HCEC 1CT (cell line): ENCODE measurements around the gene CASS4.
A peak's percentile ranks its signal among the peaks of the same experiment; 100 is the strongest.
"Not testable (repeated sequence)": the region's sequence is repeated elsewhere in the genome, so short reads cannot be mapped to it uniquely, and the experiment has no call there.

Experiments
- DNase-seq: peaks from one replicate; pipeline ENCODE4 v3.0.0-alpha.2; 2017

CASS4 gene, protein sequence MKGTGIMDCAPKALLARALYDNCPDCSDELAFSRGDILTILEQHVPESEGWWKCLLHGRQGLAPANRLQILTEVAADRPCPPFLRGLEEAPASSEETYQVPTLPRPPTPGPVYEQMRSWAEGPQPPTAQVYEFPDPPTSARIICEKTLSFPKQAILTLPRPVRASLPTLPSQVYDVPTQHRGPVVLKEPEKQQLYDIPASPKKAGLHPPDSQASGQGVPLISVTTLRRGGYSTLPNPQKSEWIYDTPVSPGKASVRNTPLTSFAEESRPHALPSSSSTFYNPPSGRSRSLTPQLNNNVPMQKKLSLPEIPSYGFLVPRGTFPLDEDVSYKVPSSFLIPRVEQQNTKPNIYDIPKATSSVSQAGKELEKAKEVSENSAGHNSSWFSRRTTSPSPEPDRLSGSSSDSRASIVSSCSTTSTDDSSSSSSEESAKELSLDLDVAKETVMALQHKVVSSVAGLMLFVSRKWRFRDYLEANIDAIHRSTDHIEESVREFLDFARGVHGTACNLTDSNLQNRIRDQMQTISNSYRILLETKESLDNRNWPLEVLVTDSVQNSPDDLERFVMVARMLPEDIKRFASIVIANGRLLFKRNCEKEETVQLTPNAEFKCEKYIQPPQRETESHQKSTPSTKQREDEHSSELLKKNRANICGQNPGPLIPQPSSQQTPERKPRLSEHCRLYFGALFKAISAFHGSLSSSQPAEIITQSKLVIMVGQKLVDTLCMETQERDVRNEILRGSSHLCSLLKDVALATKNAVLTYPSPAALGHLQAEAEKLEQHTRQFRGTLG

DNA sequence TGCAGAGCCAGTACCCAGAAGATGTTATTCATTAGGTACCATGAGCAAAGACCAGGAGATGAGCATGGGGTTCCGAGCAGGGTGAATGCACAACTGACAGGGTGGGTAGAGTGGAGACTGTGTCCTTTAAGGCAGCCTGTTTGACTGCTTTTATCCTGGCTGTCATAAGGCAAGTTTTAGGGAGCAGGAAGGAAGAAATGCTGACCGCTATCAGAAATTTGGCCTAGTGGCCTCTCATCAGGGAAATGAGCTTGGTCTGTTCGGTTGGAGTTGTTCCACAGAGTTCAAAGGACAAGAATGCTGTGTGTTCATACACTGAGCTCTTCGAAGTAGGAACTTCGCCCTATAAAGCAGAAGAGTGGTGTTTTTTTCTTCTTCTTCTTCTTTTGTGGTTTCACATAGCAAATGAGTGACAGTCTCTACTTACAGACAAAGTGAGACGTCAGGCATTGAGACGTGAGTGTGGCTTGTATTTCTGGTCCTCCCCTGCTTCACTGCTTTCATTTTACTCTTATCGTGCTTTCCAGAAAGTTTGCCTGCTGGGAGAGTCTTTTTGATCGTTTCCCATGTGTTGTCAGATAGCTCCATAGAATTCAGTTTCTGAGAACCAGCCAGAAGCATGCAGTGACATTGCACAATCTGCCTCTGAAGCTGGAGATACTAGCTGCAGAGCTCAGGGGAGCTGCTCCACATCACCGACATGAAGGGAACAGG is at the start of gene CASS4:
CASS4 (plus strand) TSS at position 502 of the 714 bp plus-strand sequence; CDS start at position 701, 199 bp downstream.
- no peak for DNase-seq

DNA sequence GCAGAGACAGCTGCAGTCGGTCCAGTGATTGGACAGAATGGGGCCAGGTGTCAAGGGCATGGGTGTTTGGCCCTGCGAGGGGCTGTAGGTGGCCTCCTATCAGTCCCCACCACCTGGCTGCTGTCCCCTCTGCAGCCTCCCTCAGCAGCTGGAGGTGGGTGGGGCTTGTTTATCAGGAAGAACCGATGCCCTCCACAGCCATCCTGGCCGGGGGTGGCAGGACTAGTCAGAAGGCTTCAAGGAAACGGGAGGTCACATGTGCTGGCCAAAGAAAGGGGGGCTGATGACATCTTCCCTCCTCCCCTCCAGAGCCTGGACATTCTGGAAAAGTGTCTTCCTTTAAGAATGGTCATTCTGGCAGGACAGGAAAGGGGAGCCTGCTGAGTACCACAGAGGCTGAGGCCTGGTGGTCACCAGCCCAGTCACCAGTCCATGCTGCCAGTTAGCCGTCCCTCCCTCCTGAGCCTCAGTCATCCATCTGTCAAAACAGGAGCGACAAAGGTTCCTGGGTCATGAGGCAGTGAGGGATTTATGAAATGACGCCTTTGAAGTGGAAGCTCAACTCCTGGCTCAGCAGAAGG is 49.1 kb upstream of the CASS4 start:
- DNase-seq: no peak

- DNase-seq: no peak
Observed at GRCh38 chr20:56363491-56363890, 48.6 kb upstream of the CASS4 start.

DNA sequence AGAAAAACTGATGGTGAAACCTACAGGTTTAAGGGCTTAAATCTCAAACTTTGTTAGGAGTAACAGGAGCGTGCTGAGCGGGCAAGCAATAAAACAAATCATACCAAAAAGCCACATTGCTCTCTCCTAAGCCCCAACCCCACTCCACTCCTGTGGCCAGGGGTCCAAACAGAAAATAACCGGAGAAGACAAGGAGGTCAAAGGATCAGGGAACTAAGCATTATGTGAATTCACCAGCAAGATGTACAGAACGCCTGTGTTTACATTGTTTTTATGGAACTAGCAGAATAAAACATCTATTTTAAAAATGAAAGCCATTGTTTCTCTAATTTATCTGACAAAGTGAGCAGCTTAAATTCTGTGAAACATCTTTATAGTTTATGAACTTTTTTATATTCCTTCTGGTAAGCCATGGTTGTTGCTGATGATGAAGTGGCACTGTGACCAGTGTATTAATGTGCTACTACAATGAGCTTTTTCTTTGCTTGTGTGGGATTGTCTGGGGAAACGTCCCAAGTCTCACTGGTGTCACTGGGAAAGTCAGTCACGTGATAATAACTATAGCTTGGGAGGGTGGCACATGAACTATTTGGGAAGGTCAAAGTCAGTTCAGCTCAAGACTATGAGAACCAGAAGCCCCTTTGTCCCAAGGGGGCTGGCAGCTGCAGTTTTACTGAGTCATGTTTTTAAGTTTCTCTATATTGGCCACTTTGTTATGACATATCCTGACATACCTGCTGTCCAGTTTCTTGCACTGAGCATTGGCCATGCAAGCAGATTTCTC is 43.5 kb upstream of the CASS4 start:
- no peak for DNase-seq

DNA sequence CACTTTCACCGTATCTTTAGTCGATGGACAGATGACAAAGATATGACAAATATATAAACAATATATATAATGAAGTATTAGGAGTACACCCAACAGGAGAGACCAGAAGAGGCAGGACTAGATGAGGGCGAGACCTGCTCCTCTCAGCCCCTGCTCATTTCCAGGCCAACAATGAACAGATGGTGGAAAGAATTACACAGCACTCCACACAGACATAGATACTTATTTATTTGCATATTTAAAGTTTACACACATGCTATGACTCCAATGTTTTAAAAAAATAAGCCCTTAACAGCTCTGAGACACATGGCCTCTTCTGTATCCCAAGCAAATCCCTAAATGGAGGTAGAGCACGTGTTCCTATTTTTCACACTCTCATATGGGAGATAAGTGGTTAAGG is 42.9 kb upstream of the CASS4 start:
- no peak for DNase-seq

DNA sequence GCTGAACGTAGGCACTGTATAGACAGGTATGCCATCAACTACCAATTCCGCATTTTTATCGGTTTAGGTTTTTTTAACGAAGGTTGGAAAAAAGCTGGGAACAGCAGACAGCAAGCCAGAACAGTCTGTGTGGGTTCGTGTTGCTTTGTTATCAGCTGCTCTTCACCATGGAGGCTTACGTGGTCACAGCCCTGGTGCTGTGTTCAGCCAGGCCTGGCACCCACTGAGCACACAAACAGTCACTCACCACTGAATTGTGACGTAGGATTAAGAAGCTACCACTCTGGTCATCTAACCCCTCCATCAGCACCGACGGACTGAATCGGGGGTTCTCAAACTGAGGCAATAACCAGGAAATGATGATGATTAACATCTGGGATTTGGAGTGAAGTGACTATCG is 40.1 kb upstream of the CASS4 start:
- DNase-seq: no peak

- no peak for DNase-seq
Observed at GRCh38 chr20:56372850-56373249, 39.2 kb upstream of the CASS4 start.

DNA sequence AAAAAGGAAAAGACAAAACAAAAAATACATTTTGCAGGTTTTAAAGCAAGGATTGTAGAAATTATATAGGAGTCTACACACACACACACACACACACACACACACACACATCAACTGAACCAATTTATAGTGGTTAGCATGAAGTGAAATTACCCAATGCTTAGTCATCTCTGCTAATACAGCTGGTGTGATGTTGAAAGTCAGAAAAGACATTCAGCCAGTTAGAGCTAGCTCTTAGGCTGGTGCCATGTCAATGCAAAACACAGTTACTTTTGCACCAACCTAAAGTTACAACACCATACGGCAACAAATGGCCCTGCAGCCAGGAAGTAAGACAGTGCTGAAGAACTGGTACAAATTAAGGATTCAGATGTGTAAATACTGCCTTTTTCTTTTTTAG is 38.1 kb upstream of the CASS4 start:
- peak; percentile 97 for DNase-seq

GRCh38 chr20:56376331-56376730 is 35.7 kb upstream of the CASS4 start:
- no peak for DNase-seq

DNA sequence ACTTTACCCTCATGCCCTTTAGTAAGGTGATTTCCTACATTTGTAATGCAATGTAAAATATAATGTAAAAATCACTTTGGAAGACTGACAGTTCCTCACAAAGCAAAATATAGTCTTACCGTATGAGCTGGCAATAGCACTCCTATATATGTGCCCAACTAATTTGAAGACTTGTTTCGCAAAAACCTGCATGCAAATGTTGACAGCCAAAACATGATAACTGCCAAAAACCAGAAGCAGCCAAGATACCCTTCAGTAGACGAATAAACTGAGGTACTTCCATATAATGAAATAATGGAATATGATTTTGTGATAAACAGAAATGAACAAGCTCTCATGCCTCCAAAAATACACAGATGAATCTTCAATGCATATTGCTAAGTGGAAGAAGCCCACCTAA is 33.7 kb upstream of the CASS4 start:
- DNase-seq: no peak

DNA sequence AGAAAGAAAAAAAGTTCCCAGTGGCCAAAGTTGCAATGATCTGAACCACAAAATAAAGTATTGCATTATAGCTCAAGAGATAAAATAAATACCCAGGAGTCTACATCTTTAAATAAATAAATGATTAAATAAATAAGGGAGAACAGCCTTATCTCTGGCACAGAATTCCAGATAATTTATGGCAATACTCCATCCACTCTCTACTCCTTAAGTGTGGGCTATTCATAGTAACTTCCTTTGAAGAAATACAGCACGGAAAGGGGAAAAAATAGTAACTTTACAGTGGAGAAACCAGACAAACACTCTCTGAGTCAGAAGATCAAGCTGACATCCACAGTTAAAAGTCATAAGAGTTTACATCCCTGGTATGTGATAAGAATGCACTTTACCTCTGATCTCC is 31.7 kb upstream of the CASS4 start:
- no peak for DNase-seq

DNA sequence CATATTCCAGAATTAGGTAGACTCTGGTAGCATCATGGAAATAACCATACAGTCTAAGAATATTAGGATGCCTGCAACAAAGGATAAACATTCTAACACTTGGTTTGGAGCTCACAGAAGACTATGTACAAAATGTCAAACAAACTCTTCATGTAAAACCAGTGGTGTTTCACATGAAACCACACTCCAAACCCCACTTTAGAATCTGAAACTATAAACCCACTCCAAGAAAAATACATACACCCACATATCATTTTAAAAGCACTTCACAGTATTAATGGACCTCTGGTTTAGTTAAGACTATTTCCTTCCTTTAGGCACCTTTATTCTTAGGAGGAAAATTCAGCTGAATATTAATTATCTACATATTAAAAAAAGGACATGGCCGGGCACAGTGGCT is 30.6 kb upstream of the CASS4 start:
- DNase-seq: no peak

DNA sequence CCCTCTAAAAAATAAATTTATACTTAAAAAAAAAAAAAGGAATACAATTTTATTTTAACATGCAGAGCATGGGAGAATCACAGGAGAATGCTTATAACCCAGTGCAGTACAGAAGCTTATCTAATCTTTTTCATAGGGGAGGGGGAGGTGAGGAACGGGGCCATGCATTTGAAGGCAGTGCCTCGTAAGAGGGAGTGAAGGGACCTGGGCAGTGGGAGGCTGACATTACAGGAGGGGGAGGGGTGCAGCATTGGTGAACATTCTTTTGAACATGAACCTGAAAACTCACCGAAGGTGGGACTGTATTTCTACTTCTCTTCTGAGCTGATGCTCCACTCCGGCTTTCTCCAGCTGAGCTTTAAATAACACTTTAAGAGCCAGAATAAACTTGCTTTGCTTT is 29.4 kb upstream of the CASS4 start:
- no peak for DNase-seq

DNA sequence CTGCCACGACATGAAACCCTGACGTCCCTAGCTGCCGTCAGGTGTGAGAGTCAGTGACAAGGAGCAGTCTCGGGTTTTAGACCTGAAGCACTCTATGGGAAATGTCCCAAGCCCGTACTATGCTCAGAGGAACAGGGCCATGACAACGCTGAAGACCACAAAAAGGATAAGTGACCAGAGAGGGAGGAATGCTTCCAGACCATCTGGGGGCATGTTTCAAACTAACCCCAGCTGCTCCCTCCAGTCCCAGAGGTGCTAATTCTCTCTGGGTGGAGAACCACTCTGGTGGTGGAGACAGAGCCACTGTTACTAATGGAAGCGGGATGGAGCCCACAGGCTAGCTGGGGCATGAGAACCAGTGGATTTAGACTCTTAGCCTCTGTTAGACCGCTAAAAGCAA is 28.7 kb upstream of the CASS4 start:
- no peak for DNase-seq

- no peak for DNase-seq
Observed at GRCh38 chr20:56385130-56385529, 26.9 kb upstream of the CASS4 start.

DNA sequence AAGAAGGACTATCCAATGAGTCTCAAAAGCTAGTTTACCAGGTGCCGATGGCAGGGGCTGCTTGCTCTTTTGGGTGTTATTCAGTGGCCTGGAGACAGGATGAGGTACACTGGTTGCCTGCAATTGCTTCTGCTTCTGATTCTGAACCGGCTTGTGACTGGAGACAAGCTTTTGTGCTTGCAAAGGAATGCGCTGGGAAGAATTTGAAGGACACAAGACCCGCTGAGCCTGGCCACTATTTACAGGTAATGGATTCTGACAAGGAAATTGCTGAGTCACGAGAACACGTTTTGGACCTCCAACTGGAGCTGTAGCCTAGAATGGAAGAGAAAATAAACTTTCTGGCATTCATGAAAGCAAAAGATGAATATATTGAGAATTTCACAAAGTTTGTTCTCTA is 25.8 kb upstream of the CASS4 start:
- DNase-seq: no peak

- DNase-seq: no peak
Observed at GRCh38 chr20:56388882-56389281, 23.2 kb upstream of the CASS4 start.

DNA sequence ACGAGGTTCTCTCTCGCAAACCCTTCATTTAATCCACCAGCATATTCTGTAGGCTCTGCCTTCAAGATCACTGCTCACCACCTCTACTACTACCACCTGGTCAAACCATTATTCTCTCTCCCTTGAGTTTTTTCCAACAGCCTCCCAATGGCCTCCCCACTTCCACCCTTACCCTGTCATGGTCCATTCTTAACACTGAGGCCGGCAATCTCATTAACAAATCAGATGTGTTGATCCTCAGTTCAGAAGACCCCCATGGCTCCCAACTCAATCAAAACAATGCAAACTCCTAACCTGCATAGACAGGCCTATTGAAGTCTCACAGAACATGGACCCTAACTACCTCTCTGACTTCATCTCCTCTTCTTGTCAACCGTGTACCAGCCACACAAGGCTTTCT is 22.3 kb upstream of the CASS4 start:
- DNase-seq: no peak

GRCh38 chr20:56390396-56390795 is 21.7 kb upstream of the CASS4 start:
- DNase-seq: not testable (repeated sequence)

- no peak for DNase-seq
Observed at GRCh38 chr20:56391037-56391436, 21.0 kb upstream of the CASS4 start.

GRCh38 chr20:56391596-56392131 is 20.4 kb upstream of the CASS4 start:
- DNase-seq: no peak
